ENCODE results near the gene EMC10. TPM values are rescaled to one million over a fixed set of nuclear protein-coding genes. Genes with fewer than 3 reads are reported as not detected.
"Not testable (repeated sequence)": the region's sequence is repeated elsewhere in the genome, so short reads cannot be mapped to it uniquely, and the experiment has no call there.

Gene EMC10
- total and polyA plus RNA-seq, 12 donors: 39.4 to 216 (median 123) TPM

GRCh38 chr19:50466706-50467039 is 9.6 kb upstream of the EMC10 start:
- Histone ChIP-seq H3K36me3 (replicated peaks in 1 of 2) (no peaks in the 10 kb centered on the region), H3K4me1 (replicated peaks in 1 of 2) (no peaks in the 10 kb centered on the region), H3K27ac (no peak overlapping the region), H3K27me3 (no peaks in the 10 kb centered on the region), H3K9me3 (replicated peaks in 1 of 3) (no peaks in the 10 kb centered on the region), H3K4me3 (no peak overlapping the region)
- DNase-seq: no peak
- intact Hi-C loops (cut with DNase I): no loop called here
- 79 to 94% (median 87%) methylated on average over 4 to 11 of the region's 11 CpGs for whole genome bisulfite sequencing, 4 donors
- TF ChIP-seq POLR2A (IDR thresholded peaks at IDR 0.05): no peak

GRCh38 chr19:50467566-50467965 is 8.7 kb upstream of the EMC10 start:
- 79 to 82% (median 80%) methylated on average over 18 of the region's 18 CpGs for WGBS, 4 donors
- no peaks in the 10 kb centered on the region for H3K27me3 ChIP-seq

GRCh38 chr19:50468818-50469217 is 7.5 kb upstream of the EMC10 start:
- intact Hi-C loops (cut with DNase I): no loop called here
- 80 to 86% (median 84%) methylated on average over 6 of the region's 6 CpGs for WGBS, 4 donors
- Histone ChIP-seq H3K27ac (no peak overlapping the region), H3K4me1 (replicated peaks in 1 of 2) (no peaks in the 10 kb centered on the region), H3K36me3 (replicated peaks in 1 of 2) (no peaks in the 10 kb centered on the region), H3K9me3 (replicated peaks in 1 of 3) (no peaks in the 10 kb centered on the region), H3K4me3 (no peak overlapping the region), H3K27me3 (no peaks in the 10 kb centered on the region)
- TF ChIP-seq CTCF (IDR thresholded peaks at IDR 0.05): no peak
- no peak for TF ChIP-seq POLR2A (IDR thresholded peaks at IDR 0.05)
- DNase-seq: no peak

More at GRCh38 chr19:50467566-50467965, 8.7 kb upstream of the EMC10 start:
- H3K9me3 ChIP-seq (replicated peaks in 1 of 3): no peaks in the 10 kb centered on the region
- no peak overlapping the region for H3K4me3 ChIP-seq
- intact Hi-C loops (cut with DNase I): no loop called here
- no peaks in the 10 kb centered on the region for H3K4me1 ChIP-seq (replicated peaks in 1 of 2)
- no peak for DNase-seq
- TF ChIP-seq CTCF (IDR thresholded peaks at IDR 0.05) (no peak), POLR2A (IDR thresholded peaks at IDR 0.05) (no peak)
- no peak overlapping the region for H3K27ac ChIP-seq
- no peaks in the 10 kb centered on the region for H3K36me3 ChIP-seq (replicated peaks in 1 of 2)

- H3K27me3 ChIP-seq; DNase-seq; H3K9me3 ChIP-seq (replicated peaks in 1 of 3); H3K4me3 ChIP-seq; H3K36me3 ChIP-seq (replicated peaks in 1 of 2); intact Hi-C loops (cut with DNase I); H3K27ac ChIP-seq: not testable (repeated sequence)
- 49 to 76% (median 70%) methylated on average over 3 of the region's 3 CpGs for whole genome bisulfite sequencing, 4 donors
- peaks cover 9 to 12% of the 10 kb centered on the region in 2 donors for H3K4me1 ChIP-seq (replicated peaks in 1 of 2)
Measured at GRCh38 chr19:50473336-50473735, 3.0 kb upstream of the EMC10 start.

GRCh38 chr19:50475101-50475568 is 1.2 kb upstream of the EMC10 start:
- peaks cover 0 to 22% of the 10 kb centered on the region in 2 donors for H3K36me3 ChIP-seq (replicated peaks in 1 of 2)
- H3K4me3 ChIP-seq: no peak overlapping the region
- WGBS, 4 donors: 79 to 86% (median 82%) methylated on average over 9 to 12 of the region's 12 CpGs
- H3K9me3 ChIP-seq (replicated peaks in 1 of 3): no peaks in the 10 kb centered on the region
- no peak for DNase-seq
- intact Hi-C loops (cut with DNase I): no loop called here
- H3K4me1 ChIP-seq (replicated peaks in 1 of 2): peaks cover 9 to 12% of the 10 kb centered on the region in 2 donors
- no peak overlapping the region for H3K27ac ChIP-seq
- no peak for TF ChIP-seq CTCF (IDR thresholded peaks at IDR 0.05)
- TF ChIP-seq POLR2A (IDR thresholded peaks at IDR 0.05): no peak
- no peaks in the 10 kb centered on the region for H3K27me3 ChIP-seq

Measured in adrenal gland (tissue), 12 donors.